Measurements from ENCODE around the gene CCDC141.
A peak's percentile ranks its signal among the peaks of the same experiment; 100 is the strongest.
"Not testable (repeated sequence)": the region's sequence is repeated elsewhere in the genome, so short reads cannot be mapped to it uniquely, and the experiment has no call there.

Gene CCDC141

DNA sequence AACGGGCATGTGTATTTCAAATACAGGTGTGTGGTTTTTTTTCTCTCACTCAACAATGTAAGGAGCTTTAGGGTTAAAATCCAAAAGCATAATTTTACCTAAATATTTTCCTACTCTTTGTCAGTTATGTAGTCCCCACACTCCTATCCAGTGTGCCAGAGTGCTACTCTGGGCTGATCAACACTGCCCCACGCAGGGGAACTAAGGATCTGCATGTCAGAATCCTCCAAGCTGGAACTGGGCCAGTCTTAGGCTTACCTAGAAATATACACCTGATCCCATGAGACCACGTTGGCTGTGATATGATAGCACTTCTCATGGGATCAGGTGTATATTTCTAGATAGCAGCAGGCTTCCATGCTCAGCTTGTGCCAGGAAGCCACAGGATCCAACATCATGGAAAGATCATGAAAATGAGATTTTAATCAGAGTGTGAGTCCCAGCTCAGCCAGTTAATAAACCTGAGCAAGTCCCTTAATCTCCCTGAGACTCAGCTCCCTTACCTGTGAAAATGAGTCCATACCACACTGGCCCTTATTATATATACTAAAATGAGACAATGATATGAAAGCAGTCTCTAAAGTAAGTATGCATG, 29.7 kb downstream of the CCDC141 start:
- H3K9ac ChIP-seq (ENCODE audit: low read depth, low read length): no peak overlapping the region
- no peaks in the 10 kb centered on the region for H3K9me3 ChIP-seq (ENCODE audit: insufficient read depth, low read length, severe bottlenecking)
- DNase-seq: peak; percentile 52
- H3K4me1 ChIP-seq (ENCODE audit: insufficient read depth, low read length): peaks cover 12% of the 10 kb centered on the region
- no peaks in the 10 kb centered on the region for H4K20me1 ChIP-seq (ENCODE audit: insufficient read depth, low read length)
- no peak overlapping the region for H3K4me3 ChIP-seq (ENCODE audit: low read depth in 1 of 2, low read length in 2 of 2)
- ATAC-seq (ENCODE audit: insufficient read depth, low read depth): peak; percentile 77
- H2AFZ ChIP-seq (ENCODE audit: low read depth, low read length): no peak overlapping the region
- H3K79me2 ChIP-seq (ENCODE audit: insufficient read depth, low read length): no peaks in the 10 kb centered on the region
- H3K27me3 ChIP-seq (ENCODE audit: insufficient read depth, low read length, poor library complexity): no peaks in the 10 kb centered on the region
- no peak for TF ChIP-seq EZH2 (IDR thresholded peaks at IDR 0.05; ENCODE audit: borderline replicate concordance, low read depth, low read length, severe bottlenecking)
- peak; percentile 78 for TF ChIP-seq CTCF (IDR thresholded peaks at IDR 0.05; ENCODE audit: borderline replicate concordance, extremely low read depth, low read length, poor library complexity, severe bottlenecking)
- no peak overlapping the region for H3K4me2 ChIP-seq (ENCODE audit: insufficient read depth, low read length)
- no peak overlapping the region for H3K27ac ChIP-seq (ENCODE audit: low read length)
- H3K36me3 ChIP-seq (ENCODE audit: insufficient read depth, low read length): no peaks in the 10 kb centered on the region

- no peak for DNase-seq
- H3K4me1 ChIP-seq (ENCODE audit: insufficient read depth, low read length): peaks cover 12% of the 10 kb centered on the region
- H3K9me3 ChIP-seq (ENCODE audit: insufficient read depth, low read length, severe bottlenecking): no peaks in the 10 kb centered on the region
- H3K27me3 ChIP-seq (ENCODE audit: insufficient read depth, low read length, poor library complexity): no peaks in the 10 kb centered on the region
- no peaks in the 10 kb centered on the region for H4K20me1 ChIP-seq (ENCODE audit: insufficient read depth, low read length)
- TF ChIP-seq EZH2 (IDR thresholded peaks at IDR 0.05; ENCODE audit: borderline replicate concordance, low read depth, low read length, severe bottlenecking) (no peak), CTCF (IDR thresholded peaks at IDR 0.05; ENCODE audit: borderline replicate concordance, extremely low read depth, low read length, poor library complexity, severe bottlenecking) (no peak)
- H3K27ac ChIP-seq (ENCODE audit: low read length): no peak overlapping the region
- H3K4me2 ChIP-seq (ENCODE audit: insufficient read depth, low read length): no peak overlapping the region
- H3K36me3 ChIP-seq (ENCODE audit: insufficient read depth, low read length): no peaks in the 10 kb centered on the region
- H2AFZ ChIP-seq (ENCODE audit: low read depth, low read length): no peak overlapping the region
- no peak overlapping the region for H3K9ac ChIP-seq (ENCODE audit: low read depth, low read length)
- no peak overlapping the region for H3K4me3 ChIP-seq (ENCODE audit: low read depth in 1 of 2, low read length in 2 of 2)
- no peaks in the 10 kb centered on the region for H3K79me2 ChIP-seq (ENCODE audit: insufficient read depth, low read length)
- ATAC-seq (ENCODE audit: insufficient read depth, low read depth): no peak
These were observed 30.7 kb downstream of the CCDC141 start for GRCh38 chr2:179019260-179019659.

GRCh38 chr2:179017773-179018357, 32.1 kb downstream of the CCDC141 start:
- no peak overlapping the region for H2AFZ ChIP-seq (ENCODE audit: low read depth, low read length)
- no peaks in the 10 kb centered on the region for H3K9me3 ChIP-seq (ENCODE audit: insufficient read depth, low read length, severe bottlenecking)
- no peaks in the 10 kb centered on the region for H3K79me2 ChIP-seq (ENCODE audit: insufficient read depth, low read length)
- ATAC-seq (ENCODE audit: insufficient read depth, low read depth) (peak; percentile 91), DNase-seq (peak; percentile 18)
- TF ChIP-seq CTCF (IDR thresholded peaks at IDR 0.05; ENCODE audit: borderline replicate concordance, extremely low read depth, low read length, poor library complexity, severe bottlenecking) (no peak), EZH2 (IDR thresholded peaks at IDR 0.05; ENCODE audit: borderline replicate concordance, low read depth, low read length, severe bottlenecking) (no peak)
- H3K9ac ChIP-seq (ENCODE audit: low read depth, low read length): no peak overlapping the region
- peaks cover 12% of the 10 kb centered on the region for H3K4me1 ChIP-seq (ENCODE audit: insufficient read depth, low read length)
- H3K4me3 ChIP-seq (ENCODE audit: low read depth in 1 of 2, low read length in 2 of 2): no peak overlapping the region
- no peaks in the 10 kb centered on the region for H3K27me3 ChIP-seq (ENCODE audit: insufficient read depth, low read length, poor library complexity)
- H4K20me1 ChIP-seq (ENCODE audit: insufficient read depth, low read length): no peaks in the 10 kb centered on the region
- no peak overlapping the region for H3K27ac ChIP-seq (ENCODE audit: low read length)
- H3K36me3 ChIP-seq (ENCODE audit: insufficient read depth, low read length): no peaks in the 10 kb centered on the region
- no peak overlapping the region for H3K4me2 ChIP-seq (ENCODE audit: insufficient read depth, low read length)

DNA sequence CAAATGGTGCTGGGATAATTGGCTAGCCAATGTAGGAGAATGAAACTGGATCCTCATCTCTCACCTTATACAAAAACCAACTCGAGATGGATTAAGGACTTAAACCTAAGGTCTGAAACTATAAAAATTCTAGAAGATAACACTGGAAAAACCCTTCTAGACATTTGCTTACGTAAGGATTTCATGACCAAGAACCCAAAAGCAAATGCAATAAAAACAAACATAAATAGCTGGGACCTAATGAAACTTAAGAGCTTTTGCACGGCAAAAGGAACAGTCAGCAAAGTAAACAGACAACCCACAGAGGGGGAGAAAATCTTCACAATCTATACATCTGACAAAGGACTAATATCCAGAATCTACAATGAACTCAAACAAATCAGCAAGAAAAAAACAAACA, 35.7 kb downstream of the CCDC141 start:
- H4K20me1 ChIP-seq (ENCODE audit: insufficient read depth, low read length); H3K4me2 ChIP-seq (ENCODE audit: insufficient read depth, low read length); H3K36me3 ChIP-seq (ENCODE audit: insufficient read depth, low read length); H3K4me3 ChIP-seq (ENCODE audit: low read depth in 1 of 2, low read length in 2 of 2); H2AFZ ChIP-seq (ENCODE audit: low read depth, low read length); H3K79me2 ChIP-seq (ENCODE audit: insufficient read depth, low read length); H3K9ac ChIP-seq (ENCODE audit: low read depth, low read length); H3K27me3 ChIP-seq (ENCODE audit: insufficient read depth, low read length, poor library complexity); H3K9me3 ChIP-seq (ENCODE audit: insufficient read depth, low read length, severe bottlenecking); DNase-seq; ATAC-seq (ENCODE audit: insufficient read depth, low read depth); H3K27ac ChIP-seq (ENCODE audit: low read length): not testable (repeated sequence)
- peaks cover 12% of the 10 kb centered on the region for H3K4me1 ChIP-seq (ENCODE audit: insufficient read depth, low read length)
